Myocyte (in vitro differentiated cells): ENCODE measurements around the gene TOP1. TPM values are rescaled to one million over a fixed set of nuclear protein-coding genes. Genes with fewer than 3 reads are reported as not detected.

Experiments
- DNase-seq: peaks from one replicate; pipeline ENCODE4 v3.0.0-alpha.2; 2012; ENCODE audit warnings: low read depth
- polyA plus RNA-seq: library from polyadenylated mRNA; unstranded; fragments of >200 nt; gene quantifications from one replicate; pipeline ENCODE4 v1.2.1, GENCODE V29; 2012; ENCODE audit warnings: missing spikeins
- total RNA-seq: library from RNA; depleted of rRNA; stranded (reverse); fragments of >200 nt; gene quantifications from 2 replicates; pipeline ENCODE4 v1.2.3, GENCODE V29; 2014

The TOP1 gene
- total RNA-seq, result 18.8 and 23.3 TPM in 2 replicates
- polyA plus RNA-seq, result 21.5 TPM

GRCh38 chr20:41028359-41029149, at the start of gene TOP1:
Gene TOP1, plus strand, starts transcription at chr20:41028822. Its CDS starts 246 bp downstream, at chr20:41029068.
- peak; percentile 99 for DNase-seq

GRCh38 chr20:40979247-40979646, 49.4 kb upstream of the TOP1 start:
- DNase-seq, result no peak

GRCh38 chr20:40980106-40980827, 48.4 kb upstream of the TOP1 start:
- peak; percentile 89 for DNase-seq

- no peak for DNase-seq
Measured at GRCh38 chr20:40980828-40981310, 47.8 kb upstream of the TOP1 start.

GRCh38 chr20:40982415-40983145, 46.0 kb upstream of the TOP1 start:
- peak; percentile 51 for DNase-seq

GRCh38 chr20:40983898-40984297, 44.7 kb upstream of the TOP1 start:
- no peak for DNase-seq

- peak; percentile 26 for DNase-seq
Measured at GRCh38 chr20:40984496-40984895, 44.1 kb upstream of the TOP1 start.

GRCh38 chr20:40986774-40987173, 41.8 kb upstream of the TOP1 start:
- no peak for DNase-seq

GRCh38 chr20:40990542-40991120, 38.0 kb upstream of the TOP1 start:
- DNase-seq, result peak; percentile 91

GRCh38 chr20:40991181-40991889, 37.3 kb upstream of the TOP1 start:
- no peak for DNase-seq

GRCh38 chr20:40992349-40993113, 36.1 kb upstream of the TOP1 start:
- DNase-seq, result no peak

GRCh38 chr20:40993794-40994540, 34.7 kb upstream of the TOP1 start:
- DNase-seq, result no peak

- no peak for DNase-seq
Measured at GRCh38 chr20:40996326-40996725, 32.3 kb upstream of the TOP1 start.

- no peak for DNase-seq
Measured at GRCh38 chr20:40997116-40997515, 31.5 kb upstream of the TOP1 start.

GRCh38 chr20:40999841-41000240, 28.8 kb upstream of the TOP1 start:
- no peak for DNase-seq

GRCh38 chr20:41000628-41001027, 28.0 kb upstream of the TOP1 start:
- no peak for DNase-seq

- no peak for DNase-seq
Measured at GRCh38 chr20:41001497-41001896, 27.1 kb upstream of the TOP1 start.

GRCh38 chr20:41002842-41003142, 25.8 kb upstream of the TOP1 start:
- DNase-seq, result no peak
